Activated CD8-positive, alpha-beta memory T cell treated with anti-CD3 and anti-CD28 coated beads for 48 hours (primary cell): ENCODE results near the gene AGO3.

Experiments
- DNase-seq, 3 experiments: peaks; one replicate each; pipeline ENCODE4 v3.0.0-alpha.2; 2020; ENCODE audit warnings: low read depth in 2 of 3, low spot score in 2 of 3

The AGO3 gene

GRCh38 chr1:36094621-36095061 is 163.7 kb downstream of the AGO3 start:
- DNase-seq: no peak

- DNase-seq: no peak
These were observed 165.0 kb downstream of the AGO3 start for GRCh38 chr1:36095760-36096405.

- no peak for DNase-seq
These were observed 165.9 kb downstream of the AGO3 start for GRCh38 chr1:36096500-36097432.

GRCh38 chr1:36097693-36098585 is 167.0 kb downstream of the AGO3 start:
- DNase-seq: no peak

GRCh38 chr1:36098650-36099365 is 167.9 kb downstream of the AGO3 start:
- DNase-seq: no peak

- DNase-seq: peak; percentile 40 to 67 (median 58)
These were observed 168.9 kb downstream of the AGO3 start for GRCh38 chr1:36099681-36100341.

GRCh38 chr1:36100376-36100775 is 169.5 kb downstream of the AGO3 start:
- no peak for DNase-seq

GRCh38 chr1:36101546-36101945 is 170.6 kb downstream of the AGO3 start:
- no peak for DNase-seq

- no peak for DNase-seq
These were observed 175.4 kb downstream of the AGO3 start for GRCh38 chr1:36106269-36106668.

GRCh38 chr1:36107394-36107793 is 176.5 kb downstream of the AGO3 start:
- no peak for DNase-seq

GRCh38 chr1:36108314-36108713 is 177.4 kb downstream of the AGO3 start:
- no peak for DNase-seq

GRCh38 chr1:36109041-36109679 is 178.3 kb downstream of the AGO3 start:
- no peak for DNase-seq

GRCh38 chr1:36111151-36111550 is 180.2 kb downstream of the AGO3 start:
- no peak for DNase-seq

- DNase-seq: no peak
These were observed 181.9 kb downstream of the AGO3 start for GRCh38 chr1:36112823-36113222.

GRCh38 chr1:36114371-36114770 is 183.5 kb downstream of the AGO3 start:
- DNase-seq: no peak

GRCh38 chr1:36115200-36115669 is 184.3 kb downstream of the AGO3 start:
- no peak for DNase-seq

- DNase-seq: no peak
These were observed 185.0 kb downstream of the AGO3 start for GRCh38 chr1:36115931-36116330.

GRCh38 chr1:36116901-36117300 is 186.0 kb downstream of the AGO3 start:
- DNase-seq: no peak

GRCh38 chr1:36118447-36119204 is 187.7 kb downstream of the AGO3 start:
- no peak for DNase-seq
